Cortex of kidney (tissue), 1 donor: Measurements from ENCODE around the gene ZHX3.
"Not testable (repeated sequence)": the region's sequence is repeated elsewhere in the genome, so short reads cannot be mapped to it uniquely, and the experiment has no call there.

Source experiments
- DNase-seq: peaks from one replicate; lab custom pipeline; 2025; lab: John Stamatoyannopoulos, UW

The ZHX3 gene

DNA sequence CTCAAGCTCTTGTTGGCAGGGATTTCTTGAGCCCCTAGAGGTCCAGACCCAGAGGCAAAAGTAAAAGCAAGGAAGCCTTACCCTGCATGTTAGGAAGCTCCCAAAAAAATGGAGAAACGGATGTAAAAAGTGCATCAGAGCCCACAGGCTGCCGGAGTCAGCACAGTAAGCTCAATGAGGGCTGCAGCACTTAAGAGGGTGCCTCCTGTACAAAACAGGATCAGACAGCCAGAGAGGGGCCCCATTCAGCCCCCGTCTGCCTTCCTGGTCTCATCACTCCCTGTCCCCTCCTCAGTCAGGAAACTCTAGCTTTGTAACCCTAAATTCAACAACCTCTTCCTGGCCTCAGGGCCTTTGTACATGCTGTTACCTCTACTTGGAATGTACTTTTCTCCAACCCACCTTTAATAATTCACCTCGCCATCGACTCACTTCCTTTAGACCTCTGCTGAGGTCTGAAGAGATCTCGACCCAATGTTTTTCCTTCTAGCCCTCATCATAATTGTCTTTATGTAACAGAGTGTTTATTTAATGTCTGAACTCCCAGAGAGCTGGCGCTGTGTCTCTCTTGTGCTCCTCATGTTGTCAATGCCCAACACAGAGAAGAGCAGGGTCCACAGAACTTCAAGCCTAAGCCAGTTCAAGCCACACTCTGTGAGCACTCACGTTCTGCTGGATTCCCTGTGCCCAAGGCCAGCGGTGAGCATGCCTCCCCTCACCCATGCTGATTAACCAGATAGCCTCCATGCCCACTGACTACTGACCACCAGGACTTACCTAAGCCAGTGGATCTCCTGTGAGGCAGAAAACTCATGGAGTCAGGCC lies 183.0 kb downstream of the ZHX3 start:
- no peak for DNase-seq

DNA sequence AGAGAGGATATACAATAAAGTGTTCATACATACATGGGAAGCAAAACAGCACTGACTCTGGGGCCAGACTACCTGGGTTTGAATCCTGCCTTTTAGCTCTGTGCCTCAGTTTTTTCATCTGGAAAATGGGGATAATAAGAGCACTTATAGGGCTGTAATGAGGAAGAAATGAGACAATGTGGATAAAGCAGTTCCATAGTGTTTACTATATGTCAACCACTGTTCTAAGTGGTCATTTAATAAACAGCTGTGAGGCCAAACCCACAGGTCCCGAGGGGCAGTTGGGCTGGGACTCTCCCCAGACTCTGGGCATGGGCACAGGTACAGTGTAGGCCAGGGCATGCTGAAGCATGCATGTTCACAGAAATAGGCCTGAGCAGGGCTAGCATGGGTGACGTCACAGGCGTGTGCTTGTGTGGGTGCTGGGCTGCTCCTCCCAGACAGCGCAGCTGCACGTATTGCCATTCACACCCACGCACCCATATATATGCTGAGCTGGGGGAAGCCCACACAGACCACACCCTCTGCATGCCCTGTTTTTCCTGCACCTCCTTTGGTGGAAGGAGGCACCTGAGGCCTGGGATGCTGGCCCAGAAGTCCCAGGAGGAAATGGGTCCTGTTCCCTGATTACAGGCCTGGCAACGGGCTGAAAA lies 183.7 kb downstream of the ZHX3 start:
- DNase-seq: no peak

DNA sequence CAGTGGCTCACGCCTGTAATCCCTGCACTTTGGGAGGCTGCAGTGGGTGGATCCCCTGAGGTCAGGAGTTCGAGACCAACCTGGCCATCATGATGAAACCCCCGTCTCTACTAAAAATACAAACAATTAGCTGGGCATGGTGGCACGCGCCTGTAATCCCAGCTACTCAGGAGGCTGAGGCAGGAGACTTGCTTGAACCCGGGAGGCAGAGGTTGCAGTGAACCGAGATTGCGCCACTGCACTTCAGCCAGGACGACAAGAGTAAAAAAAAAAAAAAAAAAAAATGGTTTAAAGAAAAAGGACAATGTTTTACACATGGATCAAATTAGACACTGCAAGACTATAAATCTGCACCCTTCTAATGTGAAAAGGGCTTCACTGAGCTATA lies 185.1 kb downstream of the ZHX3 start:
- not testable (repeated sequence) for DNase-seq

DNA sequence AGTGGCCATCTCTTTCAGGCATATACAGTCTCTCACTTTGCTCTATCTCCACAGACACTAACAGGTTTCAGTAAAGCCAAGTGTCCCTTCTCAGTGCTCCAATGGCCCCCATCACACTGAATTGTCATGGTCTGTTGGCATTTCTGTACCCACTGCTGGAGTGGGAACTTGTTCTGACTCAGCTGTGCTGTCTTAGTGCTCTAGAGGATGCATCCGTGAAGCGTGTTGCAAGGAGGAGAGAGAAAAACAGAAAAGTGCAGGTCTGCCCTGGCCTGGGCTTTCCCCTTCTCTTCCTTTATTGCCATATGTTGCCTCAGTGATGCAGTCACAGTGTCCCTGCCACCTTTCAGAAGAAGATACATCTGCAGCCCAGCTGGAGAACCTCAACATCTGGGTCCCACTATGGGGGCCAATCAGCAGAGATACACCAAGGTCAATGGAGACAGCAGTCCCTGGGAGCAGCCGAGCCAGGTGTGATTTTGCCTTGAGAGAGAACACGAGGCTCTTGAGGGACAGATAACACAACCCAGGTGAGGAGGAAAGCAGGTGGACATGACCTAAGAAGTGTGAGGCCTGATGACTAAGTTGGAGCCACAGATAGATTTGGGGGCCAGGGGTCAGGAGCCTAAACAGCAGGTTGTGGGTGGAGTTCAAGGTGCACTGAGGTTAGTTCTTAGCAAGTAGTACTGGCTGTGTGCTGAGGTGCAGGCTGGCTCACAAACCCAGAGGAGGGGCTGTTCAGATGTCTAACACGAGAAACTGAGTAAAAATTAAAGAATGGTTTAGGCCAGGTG lies 185.7 kb downstream of the ZHX3 start:
- no peak for DNase-seq
